A673 (cell line): ENCODE measurements around the gene STRIP1.

ENCODE experiments used
- CTCF ChIP-seq: fragments of 300-800, 200-600 bp; sonication (generic); conservative IDR thresholded peaks from 2 replicates; pipeline ENCODE4 v1.5.1; 2017; ENCODE audit warnings: low read depth, mild to moderate bottlenecking, antibody characterized with exemption, low read length, moderate library complexity, mixed read lengths
- EZH2 ChIP-seq: fragments of 200-600 bp; sonication (generic); IDR thresholded peaks from 2 replicates; pipeline ENCODE4 v1.6.1; 2017; ENCODE audit warnings: borderline replicate concordance, low read depth, mild to moderate bottlenecking, mixed read lengths, antibody characterized with exemption, low read length; ENCODE audit not compliant: poor library complexity, severe bottlenecking

DNA sequence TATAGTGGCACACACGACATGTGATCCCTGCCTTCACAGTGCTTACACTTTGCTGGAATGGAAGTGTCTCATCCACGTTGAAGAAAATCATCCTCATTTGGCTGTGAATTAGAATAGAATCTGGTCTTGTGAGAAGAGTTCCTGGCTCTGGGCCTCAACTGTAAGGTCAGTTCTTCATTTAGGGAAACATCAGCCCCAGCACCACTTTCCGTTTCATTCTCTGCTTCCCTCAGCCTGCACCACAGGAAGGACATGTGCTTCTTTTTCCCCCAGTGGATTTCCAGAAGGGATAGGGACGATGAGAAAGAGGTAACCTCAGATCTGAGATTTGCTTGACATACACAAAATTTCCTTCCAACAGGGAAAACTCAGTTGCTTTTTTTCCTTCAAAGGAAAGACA, 39.7 kb downstream of the STRIP1 start:
- TF ChIP-seq EZH2 (no peak), CTCF (no peak)
